OCI-LY1 (cell line): Measurements from ENCODE around the gene STK38L.

Experiments
- EZH2 ChIP-seq: fragments of 200-600 bp; sonication (generic), shearing (Covaris generic); IDR thresholded peaks from 2 replicates; pipeline ENCODE4 v1.8.0; 2017; ENCODE audit warnings: borderline replicate concordance, mixed run types, mild to moderate bottlenecking, antibody characterized with exemption, low read length, moderate library complexity, mixed read lengths
- TF ChIP-seq, protein P1 (sequence below): fragments of 200-600 bp; sonication (generic), shearing (Covaris generic); IDR thresholded peaks from 2 replicates; pipeline ENCODE4 v1.5.1; 2017; ENCODE audit warnings: mild to moderate bottlenecking, antibody characterized with exemption, low read length, moderate library complexity, mixed read lengths

DNA sequence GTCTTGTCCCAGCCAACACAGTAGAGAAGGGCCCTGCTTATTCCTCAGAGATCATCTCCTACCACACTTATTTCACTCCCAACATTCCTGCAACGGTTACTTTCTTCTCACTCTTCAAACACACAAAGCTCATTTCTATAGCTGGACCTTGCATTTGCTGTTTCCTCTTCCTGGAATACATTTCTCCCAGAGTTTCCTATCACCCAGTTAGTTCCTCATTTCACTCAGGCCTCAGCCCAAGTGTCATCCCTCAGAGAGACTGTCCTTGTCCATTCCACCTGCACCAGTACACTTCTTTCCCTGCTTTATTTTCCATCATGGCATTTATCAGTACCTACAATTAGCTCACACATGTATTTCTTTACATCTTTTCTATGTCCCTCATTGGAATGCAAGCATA is 14.7 kb upstream of the STK38L start:
- TF ChIP-seq, protein P1, sequence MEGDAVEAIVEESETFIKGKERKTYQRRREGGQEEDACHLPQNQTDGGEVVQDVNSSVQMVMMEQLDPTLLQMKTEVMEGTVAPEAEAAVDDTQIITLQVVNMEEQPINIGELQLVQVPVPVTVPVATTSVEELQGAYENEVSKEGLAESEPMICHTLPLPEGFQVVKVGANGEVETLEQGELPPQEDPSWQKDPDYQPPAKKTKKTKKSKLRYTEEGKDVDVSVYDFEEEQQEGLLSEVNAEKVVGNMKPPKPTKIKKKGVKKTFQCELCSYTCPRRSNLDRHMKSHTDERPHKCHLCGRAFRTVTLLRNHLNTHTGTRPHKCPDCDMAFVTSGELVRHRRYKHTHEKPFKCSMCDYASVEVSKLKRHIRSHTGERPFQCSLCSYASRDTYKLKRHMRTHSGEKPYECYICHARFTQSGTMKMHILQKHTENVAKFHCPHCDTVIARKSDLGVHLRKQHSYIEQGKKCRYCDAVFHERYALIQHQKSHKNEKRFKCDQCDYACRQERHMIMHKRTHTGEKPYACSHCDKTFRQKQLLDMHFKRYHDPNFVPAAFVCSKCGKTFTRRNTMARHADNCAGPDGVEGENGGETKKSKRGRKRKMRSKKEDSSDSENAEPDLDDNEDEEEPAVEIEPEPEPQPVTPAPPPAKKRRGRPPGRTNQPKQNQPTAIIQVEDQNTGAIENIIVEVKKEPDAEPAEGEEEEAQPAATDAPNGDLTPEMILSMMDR: no peak
- TF ChIP-seq EZH2: no peak
